GM06990 (cell line): ENCODE measurements around the gene USP14.

Experiments used
- DNase-seq: peaks from one replicate; pipeline ENCODE4 v3.0.0-alpha.2; 2011; ENCODE audit not compliant: insufficient read length; ENCODE audit errors: extremely low read depth
- H3K27me3 ChIP-seq: replicated peaks from 2 replicates; pipeline ENCODE4 v1.6.0; 2011; ENCODE audit warnings: low read length; ENCODE audit not compliant: control insufficient read depth, insufficient read depth
- H3K36me3 ChIP-seq: 2 replicates; pipeline ENCODE4 v1.5.1; 2011; ENCODE audit warnings: low read length; ENCODE audit not compliant: control insufficient read depth, insufficient read depth
- H3K4me3 ChIP-seq: replicated peaks from 2 replicates; pipeline ENCODE4 v1.5.1; 2011; ENCODE audit warnings: low read depth, mild to moderate bottlenecking, control low read depth, low read length
- CTCF ChIP-seq: IDR thresholded peaks from 2 replicates; pipeline ENCODE4 v1.5.1; 2011; ENCODE audit warnings: low read length, control low read depth, mild to moderate bottlenecking, inconsistent platforms; ENCODE audit not compliant: insufficient read depth, poor library complexity, severe bottlenecking

Gene USP14

GRCh38 chr18:189254-189653 is 30.9 kb downstream of the USP14 start:
- Histone ChIP-seq H3K4me3 (no peak overlapping the region), H3K27me3 (no peaks in the 10 kb centered on the region), H3K36me3 (peaks cover 2% of the 10 kb centered on the region)
- TF ChIP-seq CTCF: no peak
- DNase-seq: no peak

DNA sequence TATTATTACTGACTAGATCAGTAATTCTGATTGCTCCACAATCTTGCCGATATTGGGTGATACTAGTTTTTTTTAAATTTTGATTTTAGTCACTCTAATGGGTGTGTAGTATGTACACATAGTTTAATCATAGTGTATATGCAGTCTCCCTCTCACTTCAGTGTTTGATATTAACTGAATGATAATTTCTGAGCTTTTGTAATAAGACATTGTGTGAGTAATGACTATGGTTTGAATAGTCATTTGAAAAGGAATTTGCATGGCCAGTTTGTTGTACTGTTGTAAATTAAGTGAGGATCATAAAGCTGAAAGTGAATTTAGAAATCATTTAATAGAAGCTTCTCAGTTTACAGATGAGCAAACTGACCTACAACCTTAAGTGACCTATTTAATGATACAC is 33.4 kb downstream of the USP14 start:
- no peak for TF ChIP-seq CTCF
- H3K27me3 ChIP-seq: no peaks in the 10 kb centered on the region
- no peak for DNase-seq
- no peak overlapping the region for H3K4me3 ChIP-seq
- H3K36me3 ChIP-seq: no peaks in the 10 kb centered on the region; the same call in none of the 2 replicates

DNA sequence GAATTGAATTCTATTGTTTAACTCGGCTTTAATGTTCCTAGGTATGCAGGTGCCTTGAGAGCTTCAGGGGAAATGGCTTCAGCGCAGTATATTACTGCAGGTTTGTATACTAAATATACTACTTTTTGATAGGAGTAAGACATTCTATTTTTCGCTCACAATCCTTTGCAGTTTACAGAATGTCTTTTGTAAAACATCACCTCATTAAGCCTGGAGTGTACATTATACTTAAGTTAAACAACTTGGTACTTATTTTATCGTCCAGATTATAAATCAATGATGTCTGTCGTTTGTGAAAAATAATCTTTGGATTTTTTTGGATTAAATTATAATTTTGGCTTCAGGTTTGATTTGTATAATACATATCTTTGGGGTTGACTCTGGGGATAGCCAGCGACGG is 34.4 kb downstream of the USP14 start:
- no peak for DNase-seq
- H3K4me3 ChIP-seq: no peak overlapping the region
- peaks cover 3% of the 10 kb centered on the region for H3K36me3 ChIP-seq
- H3K27me3 ChIP-seq: no peaks in the 10 kb centered on the region
- no peak for TF ChIP-seq CTCF

GRCh38 chr18:195651-196050 is 37.3 kb downstream of the USP14 start:
- H3K27me3 ChIP-seq: no peaks in the 10 kb centered on the region
- TF ChIP-seq CTCF: no peak
- H3K4me3 ChIP-seq: no peak overlapping the region
- no peak for DNase-seq
- H3K36me3 ChIP-seq: peaks cover 6% of the 10 kb centered on the region

- DNase-seq: no peak
- Histone ChIP-seq H3K27me3 (no peaks in the 10 kb centered on the region), H3K36me3 (peaks cover 8% of the 10 kb centered on the region), H3K4me3 (no peak overlapping the region)
- no peak for TF ChIP-seq CTCF
These were observed 40.9 kb downstream of the USP14 start for GRCh38 chr18:199214-199613.

GRCh38 chr18:199768-200167 is 41.4 kb downstream of the USP14 start:
- H3K27me3 ChIP-seq: no peaks in the 10 kb centered on the region
- no peak for TF ChIP-seq CTCF
- H3K4me3 ChIP-seq: no peak overlapping the region
- H3K36me3 ChIP-seq: peaks cover 8% of the 10 kb centered on the region
- no peak for DNase-seq
